Activated T-helper 1 cell treated with anti-CD3 and anti-CD28 coated beads, Interleukin-12 subunit alpha, Interleukin-12 subunit beta, Interleukin-2, Interleukin-4 antibody, amounts not matched to agents 30 ng/mL and 10 ng/mL and 1 ng/mL, durations not matched to agents 14 hours and 24 hours and 36 hours (primary cell): ENCODE data around the gene SMG1. TPM values are rescaled to one million over a fixed set of nuclear protein-coding genes. Genes with fewer than 3 reads are reported as not detected.
"Not testable (repeated sequence)": the region's sequence is repeated elsewhere in the genome, so short reads cannot be mapped to it uniquely, and the experiment has no call there.

Experiments
- DNase-seq: peaks from one replicate; pipeline ENCODE4 v3.0.0; 2021; ENCODE audit warnings: low spot score
- H3K27ac Mint-ChIP-seq: one replicate; pipeline ENCODE4 v1.8.0; 2021; ENCODE audit warnings: mild to moderate bottlenecking, mixed read lengths
- H3K27me3 Mint-ChIP-seq: one replicate; pipeline ENCODE4 v1.8.0; 2022; ENCODE audit warnings: mild to moderate bottlenecking, moderate library complexity, mixed read lengths; ENCODE audit not compliant: insufficient read depth
- H3K36me3 Mint-ChIP-seq: one replicate; pipeline ENCODE4 v1.8.0; 2021; ENCODE audit warnings: low read depth, mixed read lengths
- H3K4me1 Mint-ChIP-seq: one replicate; pipeline ENCODE4 v1.8.0; 2021; ENCODE audit warnings: low read depth, mixed read lengths
- H3K4me3 Mint-ChIP-seq: one replicate; pipeline ENCODE4 v1.8.0; 2021; ENCODE audit warnings: mild to moderate bottlenecking, moderate library complexity, mixed read lengths
- H3K9me3 Mint-ChIP-seq: one replicate; pipeline ENCODE4 v1.8.0; 2021; ENCODE audit warnings: mixed read lengths
- intact Hi-C: fragments of 100-400 bp; cut with micrococcal nuclease; formaldehyde crosslinking; loops from one replicate; pipeline ENCODE4 v1.15.1; 2024
- total RNA-seq: library from RNA; stranded (reverse); gene quantifications from 2 replicates; pipeline ENCODE4 v1.2.3, GENCODE V29; 2022

The SMG1 gene
- total RNA-seq, 1 donor from 2014 or later = 139 TPM

DNA sequence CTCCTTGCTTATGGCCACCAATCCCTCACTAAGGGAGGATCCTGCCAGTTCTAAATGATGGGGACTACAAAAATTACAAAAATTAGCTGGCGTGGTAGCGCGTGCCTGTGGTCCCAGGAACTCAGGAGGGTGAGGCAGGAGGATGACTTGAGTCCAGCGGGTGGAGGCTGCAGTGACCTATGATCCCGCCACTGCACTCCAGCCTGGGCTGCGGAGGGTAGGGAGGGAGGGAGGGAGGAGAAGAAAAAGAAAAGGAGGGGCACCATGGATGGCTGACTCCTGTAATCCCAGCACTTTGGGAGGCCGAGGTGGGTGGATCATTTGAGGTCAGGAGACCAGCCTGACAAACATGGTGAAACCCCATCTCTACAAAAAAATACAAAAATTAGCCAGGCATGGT is 1.9 kb upstream of the SMG1 start:
- H3K27ac Mint-ChIP-seq, DNase-seq, H3K36me3 Mint-ChIP-seq, H3K27me3 Mint-ChIP-seq, H3K4me3 Mint-ChIP-seq, H3K9me3 Mint-ChIP-seq: not testable (repeated sequence)
- H3K4me1 Mint-ChIP-seq = peaks cover 31% of the 10 kb centered on the region
- intact Hi-C loops = loop anchor here (5.0 kb wide), 1 partner anchor 364 kb away; no protein-coding TSS in a partner anchor

DNA sequence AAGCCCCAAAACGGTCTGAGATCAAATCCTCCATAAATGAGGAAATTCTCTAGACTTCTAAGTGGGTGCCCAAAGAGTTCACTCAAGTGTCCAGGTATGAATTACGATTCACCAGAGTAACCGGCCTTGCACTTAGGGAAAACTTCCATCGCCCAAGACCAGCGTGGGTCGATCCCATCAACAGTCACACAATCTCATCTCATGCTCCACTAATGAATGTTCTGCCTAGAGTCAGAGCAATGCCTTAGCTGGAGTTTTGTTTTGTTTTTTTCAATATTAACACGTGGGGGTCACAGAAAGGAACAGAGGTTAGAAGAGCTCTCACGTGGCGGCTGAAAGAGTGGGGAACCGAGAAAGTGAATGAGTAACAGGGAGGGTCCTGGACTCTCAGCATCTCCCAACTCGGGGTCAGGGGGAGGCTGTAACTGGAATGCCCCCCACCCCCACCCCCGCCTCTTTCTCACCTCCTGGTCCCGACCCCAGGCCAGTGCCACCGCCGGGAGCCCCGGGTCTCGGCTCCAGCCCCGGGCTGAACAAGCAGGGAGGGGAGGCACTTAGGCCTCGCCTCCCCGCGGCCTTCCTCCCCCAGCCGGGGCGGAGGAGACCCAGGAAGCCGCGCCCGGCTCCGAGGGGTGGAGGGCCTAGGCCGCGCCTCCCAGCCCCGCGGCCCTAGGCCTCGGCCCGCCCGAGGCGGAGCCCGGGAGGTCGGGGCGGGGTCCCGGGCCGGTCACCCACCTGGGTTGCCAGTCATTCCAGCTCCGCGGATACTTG is 808 bp downstream of the SMG1 start:
- Mint-ChIP-seq H3K36me3 (peaks cover 12% of the 10 kb centered on the region), H3K4me3 (peak overlapping the region; percentile 90), H3K4me1 (peaks cover 32% of the 10 kb centered on the region), H3K27ac (peak overlapping the region; percentile 95)
- not testable (repeated sequence) for H3K9me3 Mint-ChIP-seq, H3K27me3 Mint-ChIP-seq
- intact Hi-C loops = loop anchor here (5.0 kb wide), 1 partner anchor 367 kb away; no protein-coding TSS in a partner anchor
- peak; percentile 76 for DNase-seq

DNA sequence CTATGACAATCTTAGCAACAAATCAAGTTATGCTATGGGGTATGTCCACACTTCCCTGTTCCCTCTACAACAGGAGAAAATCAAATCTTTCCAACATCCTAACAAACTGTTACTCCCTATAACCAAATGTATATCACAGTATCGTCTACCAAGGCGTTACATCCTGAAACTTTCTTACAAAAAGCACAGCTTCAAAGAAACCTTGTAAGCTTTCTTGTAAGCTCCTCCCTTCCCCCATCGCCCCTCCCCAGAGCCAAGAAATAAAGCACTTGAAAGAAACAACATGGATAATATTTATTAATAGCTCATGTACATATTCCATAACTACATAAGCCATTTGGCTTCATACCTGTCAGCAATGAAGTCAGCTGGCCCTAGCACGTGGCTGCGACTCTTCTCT is 2.3 kb downstream of the SMG1 start:
- Mint-ChIP-seq H3K4me1 (peaks cover 42% of the 10 kb centered on the region), H3K36me3 (peaks cover 16% of the 10 kb centered on the region), H3K27ac (peak overlapping the region; percentile 98), H3K4me3 (peak overlapping the region; percentile 90)
- intact Hi-C loops, DNase-seq, H3K9me3 Mint-ChIP-seq, H3K27me3 Mint-ChIP-seq: not testable (repeated sequence)

DNA sequence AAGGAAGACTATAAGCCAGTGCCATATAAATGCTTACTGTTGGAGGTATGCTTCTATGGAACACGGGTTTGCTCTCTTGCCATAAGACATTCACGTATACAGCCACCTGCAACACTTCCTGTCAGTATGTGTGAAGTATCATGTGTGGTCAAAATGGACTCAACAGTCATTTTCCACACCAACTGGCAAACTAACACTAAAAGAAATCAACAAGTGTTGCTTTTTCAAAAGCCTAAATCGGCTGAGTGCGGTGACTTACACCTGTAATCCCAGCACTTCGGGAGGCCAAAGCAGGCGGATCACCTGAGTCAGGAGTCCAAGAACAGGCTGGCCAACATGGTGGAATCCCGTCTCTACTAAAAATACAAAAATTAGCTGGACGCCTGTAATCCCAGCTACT is 3.1 kb downstream of the SMG1 start:
- Mint-ChIP-seq H3K4me1 (peaks cover 47% of the 10 kb centered on the region), H3K27ac (peak overlapping the region; percentile 79), H3K36me3 (peaks cover 19% of the 10 kb centered on the region), H3K4me3 (peak overlapping the region; percentile 90)
- peak; percentile 7 for DNase-seq
- intact Hi-C loops, H3K27me3 Mint-ChIP-seq, H3K9me3 Mint-ChIP-seq: not testable (repeated sequence)

GRCh38 chr16:18909585-18909984 is 16.6 kb downstream of the SMG1 start:
- H3K27ac Mint-ChIP-seq, DNase-seq, H3K27me3 Mint-ChIP-seq, H3K4me3 Mint-ChIP-seq, H3K9me3 Mint-ChIP-seq: not testable (repeated sequence)
- peaks cover 26% of the 10 kb centered on the region for H3K4me1 Mint-ChIP-seq
- peaks cover 16% of the 10 kb centered on the region for H3K36me3 Mint-ChIP-seq
- intact Hi-C loops = loop anchor here (10.0 kb wide), 1 partner anchor 55 kb away; no protein-coding TSS in a partner anchor

DNA sequence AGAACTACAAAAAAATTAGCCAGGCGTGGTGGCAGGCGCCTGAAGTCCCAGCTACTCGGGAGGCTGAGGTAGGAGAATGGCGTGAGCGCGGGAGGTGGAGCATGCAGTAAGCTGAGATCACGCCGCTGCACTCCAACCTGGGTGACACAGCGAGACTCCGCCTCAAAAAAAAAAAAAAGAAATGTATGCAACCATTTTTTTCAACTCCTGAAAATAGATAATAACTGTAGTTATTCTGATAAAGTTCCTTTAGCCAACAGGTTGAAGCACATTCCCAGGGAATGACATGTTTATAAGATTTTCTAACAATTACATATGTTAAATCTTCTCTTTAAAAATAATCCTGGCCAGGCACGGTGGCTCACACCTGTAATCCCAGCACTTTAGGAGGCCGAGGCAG is 17.5 kb downstream of the SMG1 start:
- intact Hi-C loops = loop anchor here (10.0 kb wide), 1 partner anchor 56 kb away; no protein-coding TSS in a partner anchor
- peaks cover 16% of the 10 kb centered on the region for H3K36me3 Mint-ChIP-seq

DNA sequence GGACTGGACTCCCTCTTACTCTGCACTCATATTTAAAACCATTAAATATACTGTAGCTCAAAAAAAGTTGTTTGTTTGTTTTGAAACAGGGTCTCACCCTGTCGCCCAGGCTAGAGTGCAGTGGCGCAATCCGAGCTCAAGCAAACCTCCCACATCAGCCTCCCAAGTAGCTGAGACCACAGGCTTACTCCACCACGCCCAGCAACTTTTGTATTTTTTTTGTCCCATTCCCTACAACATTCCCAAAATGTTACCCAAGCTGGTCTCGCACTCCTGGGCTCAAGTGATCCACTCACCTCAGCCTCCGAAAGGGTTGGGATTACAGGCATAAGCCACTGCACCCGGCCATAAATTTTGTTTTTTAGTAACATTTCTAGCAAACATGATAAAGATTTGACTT is 23.4 kb downstream of the SMG1 start:
- intact Hi-C loops = loop anchor here (10.0 kb wide), 1 partner anchor 62 kb away; no protein-coding TSS in a partner anchor
- DNase-seq, H3K9me3 Mint-ChIP-seq, H3K27me3 Mint-ChIP-seq, H3K27ac Mint-ChIP-seq, H3K4me3 Mint-ChIP-seq: not testable (repeated sequence)
- H3K4me1 Mint-ChIP-seq = peaks cover 60% of the 10 kb centered on the region
- H3K36me3 Mint-ChIP-seq = peaks cover 18% of the 10 kb centered on the region

More for the DNA sequence above, 17.5 kb downstream of the SMG1 start:
- H3K27ac Mint-ChIP-seq, H3K27me3 Mint-ChIP-seq, H3K9me3 Mint-ChIP-seq, H3K4me3 Mint-ChIP-seq, DNase-seq: not testable (repeated sequence)
- H3K4me1 Mint-ChIP-seq = peaks cover 28% of the 10 kb centered on the region

DNA sequence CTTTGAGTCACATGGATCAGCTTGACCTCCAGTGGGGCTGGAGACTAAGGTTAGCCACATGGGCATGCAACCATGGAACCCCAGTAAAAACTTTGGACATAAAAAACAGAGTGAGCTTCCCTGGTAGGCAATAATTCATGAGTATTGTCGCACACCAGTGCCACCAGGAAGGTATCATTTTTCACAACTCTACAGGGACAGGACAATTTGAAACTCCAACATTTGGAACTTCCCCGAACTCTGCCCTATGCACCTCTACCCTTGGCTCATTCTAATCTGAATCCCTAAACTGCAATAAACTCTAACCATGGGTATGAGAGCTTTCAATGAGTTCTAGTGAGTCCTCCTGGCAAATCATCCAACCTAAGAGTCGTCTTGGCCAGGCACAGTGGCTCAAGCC is 24.2 kb downstream of the SMG1 start:
- Mint-ChIP-seq H3K36me3 (peaks cover 15% of the 10 kb centered on the region), H3K4me1 (peaks cover 60% of the 10 kb centered on the region)
- not testable (repeated sequence) for H3K27me3 Mint-ChIP-seq, H3K27ac Mint-ChIP-seq, H3K4me3 Mint-ChIP-seq, DNase-seq, H3K9me3 Mint-ChIP-seq
- intact Hi-C loops = loop anchor here (10.0 kb wide), 1 partner anchor 63 kb away; no protein-coding TSS in a partner anchor

DNA sequence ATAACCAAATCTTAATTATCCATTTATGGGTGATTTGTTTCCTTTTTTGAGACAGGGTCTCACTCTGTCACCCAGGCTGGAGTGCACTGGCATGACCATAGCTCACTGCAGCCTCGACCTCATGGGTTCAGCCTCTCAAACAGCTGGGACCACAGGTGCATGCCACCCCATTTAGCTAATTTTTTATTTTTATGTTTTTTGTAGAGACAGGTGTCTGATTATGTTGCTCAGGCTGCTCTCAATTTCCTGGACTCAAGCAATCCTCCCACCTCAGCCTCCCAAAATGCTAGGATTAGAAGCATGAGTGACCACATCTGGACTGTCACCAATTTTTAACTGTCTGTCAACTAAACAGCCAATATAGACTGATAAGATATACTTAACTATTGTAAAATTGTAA is 25.0 kb downstream of the SMG1 start:
- peaks cover 16% of the 10 kb centered on the region for H3K36me3 Mint-ChIP-seq
- H3K4me1 Mint-ChIP-seq = peaks cover 53% of the 10 kb centered on the region
- not testable (repeated sequence) for H3K27me3 Mint-ChIP-seq, H3K4me3 Mint-ChIP-seq, H3K27ac Mint-ChIP-seq, H3K9me3 Mint-ChIP-seq, DNase-seq
- intact Hi-C loops = loop anchor here (10.0 kb wide), 1 partner anchor 64 kb away; no protein-coding TSS in a partner anchor

DNA sequence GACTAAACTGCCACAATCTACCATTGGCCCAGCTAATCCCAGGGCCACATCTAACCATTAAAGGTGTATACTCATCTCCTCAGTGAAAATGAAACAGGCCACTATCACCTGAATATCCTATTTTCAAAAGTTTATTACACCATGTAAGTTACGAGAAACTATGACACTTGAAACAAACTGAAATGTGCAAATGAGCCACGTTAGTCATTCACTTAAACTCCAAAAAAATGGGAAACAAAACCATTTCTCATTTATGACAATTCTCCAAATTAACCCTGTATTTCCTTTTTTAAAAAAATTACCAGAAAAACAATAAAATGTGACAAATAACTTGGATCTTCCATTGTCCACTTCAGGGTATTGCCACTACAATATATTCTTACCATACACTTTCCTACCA is 41.8 kb downstream of the SMG1 start:
- not testable (repeated sequence) for H3K9me3 Mint-ChIP-seq

GRCh38 chr16:18877734-18878133 is 48.5 kb downstream of the SMG1 start:
- H3K27me3 Mint-ChIP-seq, H3K4me1 Mint-ChIP-seq, H3K9me3 Mint-ChIP-seq, H3K27ac Mint-ChIP-seq, intact Hi-C loops, DNase-seq, H3K4me3 Mint-ChIP-seq: not testable (repeated sequence)
- peaks cover 24% of the 10 kb centered on the region for H3K36me3 Mint-ChIP-seq

More for the DNA sequence above, 41.8 kb downstream of the SMG1 start:
- intact Hi-C loops, H3K27me3 Mint-ChIP-seq, DNase-seq, H3K4me1 Mint-ChIP-seq, H3K4me3 Mint-ChIP-seq: not testable (repeated sequence)
- H3K27ac Mint-ChIP-seq = peak overlapping the region; percentile 34
- H3K36me3 Mint-ChIP-seq = peaks cover 19% of the 10 kb centered on the region

- H3K9me3 Mint-ChIP-seq, H3K27me3 Mint-ChIP-seq, DNase-seq, H3K4me1 Mint-ChIP-seq, H3K4me3 Mint-ChIP-seq, intact Hi-C loops, H3K27ac Mint-ChIP-seq: not testable (repeated sequence)
- H3K36me3 Mint-ChIP-seq = peaks cover 27% of the 10 kb centered on the region
Measured at GRCh38 chr16:18877259-18877658, 48.9 kb downstream of the SMG1 start.

- H3K27ac Mint-ChIP-seq, DNase-seq, H3K4me1 Mint-ChIP-seq, H3K4me3 Mint-ChIP-seq, intact Hi-C loops, H3K27me3 Mint-ChIP-seq, H3K9me3 Mint-ChIP-seq: not testable (repeated sequence)
- H3K36me3 Mint-ChIP-seq = peaks cover 28% of the 10 kb centered on the region
Measured at GRCh38 chr16:18876301-18876700, 49.9 kb downstream of the SMG1 start.
